ENCODE measurements around the gene UBE2V1. TPM values are rescaled to one million over a fixed set of nuclear protein-coding genes. Genes with fewer than 3 reads are reported as not detected.
A peak's percentile ranks its signal among the peaks of the same experiment; 100 is the strongest.
"Not testable (repeated sequence)": the region's sequence is repeated elsewhere in the genome, so short reads cannot be mapped to it uniquely, and the experiment has no call there.

UBE2V1 gene
- total RNA-seq, 1 experiment from 2014 or later: 68.3 TPM

- no peak for DNase-seq (ENCODE audit: low spot score)
Measured at GRCh38 chr20:50065325-50065615, 47.7 kb downstream of the UBE2V1 start.

GRCh38 chr20:50063763-50064162 lies 49.2 kb downstream of the UBE2V1 start:
- DNase-seq (ENCODE audit: low spot score): not testable (repeated sequence)

- DNase-seq (ENCODE audit: low spot score): no peak
Measured at GRCh38 chr20:50062006-50062838, 50.7 kb downstream of the UBE2V1 start.

GRCh38 chr20:50061151-50062005 lies 51.6 kb downstream of the UBE2V1 start:
- no peak for DNase-seq (ENCODE audit: low spot score)

GRCh38 chr20:50058662-50059402 lies 54.1 kb downstream of the UBE2V1 start:
- DNase-seq (ENCODE audit: low spot score): no peak

- no peak for DNase-seq (ENCODE audit: low spot score)
Measured at GRCh38 chr20:50057714-50058053, 55.3 kb downstream of the UBE2V1 start.

GRCh38 chr20:50056951-50057713 lies 55.8 kb downstream of the UBE2V1 start:
- DNase-seq (ENCODE audit: low spot score): no peak

- DNase-seq (ENCODE audit: low spot score): no peak
Measured at GRCh38 chr20:50056408-50056926, 56.5 kb downstream of the UBE2V1 start.

GRCh38 chr20:50055524-50056083 lies 57.3 kb downstream of the UBE2V1 start:
- DNase-seq (ENCODE audit: low spot score): no peak

GRCh38 chr20:50054626-50055511 lies 58.1 kb downstream of the UBE2V1 start:
- peak; percentile 77 for DNase-seq (ENCODE audit: low spot score)

GRCh38 chr20:50054231-50054547 lies 58.8 kb downstream of the UBE2V1 start:
- DNase-seq (ENCODE audit: low spot score): peak; percentile 54

- DNase-seq (ENCODE audit: low spot score): peak; percentile 55
Measured at GRCh38 chr20:50053362-50054230, 59.4 kb downstream of the UBE2V1 start.

GRCh38 chr20:50052550-50053361 lies 60.2 kb downstream of the UBE2V1 start:
- DNase-seq (ENCODE audit: low spot score): no peak

GRCh38 chr20:50050660-50051308 lies 62.2 kb downstream of the UBE2V1 start:
- no peak for DNase-seq (ENCODE audit: low spot score)

GRCh38 chr20:50050214-50050613 lies 62.7 kb downstream of the UBE2V1 start:
- DNase-seq (ENCODE audit: low spot score): no peak

GRCh38 chr20:50049442-50050026 lies 63.4 kb downstream of the UBE2V1 start:
- DNase-seq (ENCODE audit: low spot score): no peak
